Stimulated activated naive CD8-positive, alpha-beta T cell treated with anti-CD3 and anti-CD28 coated beads, Interleukin-15, amount 100 ng/mL, for 72 hours (primary cell): ENCODE measurements around the gene SLAMF9.

Source experiments
- ATAC-seq: fragments of 150-1000 bp; cut with Tn5 transposase; 2 replicates; pipeline ENCODE4 v1.10.0; 2021; ENCODE audit warnings: mild to moderate bottlenecking, moderate library complexity
- DNase-seq, 2 donors: peaks; one replicate each; pipeline ENCODE4 v3.0.0; 2021 to 2022
- H3K27ac Mint-ChIP-seq, 2 donors: one replicate each; pipeline ENCODE4 v1.8.0; 2022; ENCODE audit warnings: mild to moderate bottlenecking in 2 of 2, mixed read lengths in 2 of 2, moderate library complexity in 2 of 2
- H3K27me3 Mint-ChIP-seq: one replicate; pipeline ENCODE4 v1.8.0; 2022; ENCODE audit warnings: mixed read lengths
- H3K4me1 Mint-ChIP-seq: one replicate; pipeline ENCODE4 v1.8.0; 2022; ENCODE audit warnings: mild to moderate bottlenecking, mixed read lengths
- H3K4me3 Mint-ChIP-seq, 2 donors: one replicate each; pipeline ENCODE4 v1.8.0; 2022; ENCODE audit warnings: mild to moderate bottlenecking in 2 of 2, mixed read lengths in 2 of 2, moderate library complexity in 1 of 2
- H3K9me3 Mint-ChIP-seq, 2 donors: one replicate each; pipeline ENCODE4 v1.8.0; 2022; ENCODE audit warnings: mixed read lengths in 2 of 2

The SLAMF9 gene

DNA sequence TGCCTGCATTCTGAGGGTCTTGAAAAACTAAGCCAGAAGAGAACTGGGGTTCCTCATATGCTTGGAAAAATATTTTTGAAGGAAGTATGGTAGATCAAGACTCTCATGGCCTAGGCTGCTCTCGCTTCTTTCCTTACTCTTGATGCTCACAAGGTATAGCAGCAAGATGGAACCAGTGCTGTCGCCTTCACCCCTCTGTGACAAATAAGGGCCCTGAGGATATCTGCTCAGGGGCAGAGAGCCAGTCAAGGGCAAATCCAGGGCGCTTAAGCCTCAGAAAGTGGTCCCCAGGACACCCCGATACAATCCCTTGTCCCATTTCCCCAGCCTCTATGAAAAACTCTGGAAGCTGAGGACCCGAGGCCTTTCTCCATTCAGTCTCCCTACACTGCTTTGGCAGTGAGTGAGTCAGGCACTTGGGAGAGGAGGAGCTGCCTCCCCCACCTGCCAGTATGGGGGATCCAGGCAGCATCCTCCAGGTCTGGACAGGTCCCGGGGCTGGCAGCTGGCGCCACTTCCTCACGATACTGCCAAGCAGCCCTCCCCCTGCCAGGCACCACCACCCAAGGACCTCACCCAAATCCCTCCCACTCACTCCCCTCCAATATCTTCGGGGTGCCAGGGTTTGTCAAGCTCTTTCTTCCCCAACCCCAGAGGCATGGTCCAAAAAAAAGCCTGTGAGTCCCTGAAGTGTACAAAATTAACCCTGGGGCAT is 10.0 kb downstream of the SLAMF9 start:
- Mint-ChIP-seq H3K4me1 (peaks cover 16% of the 10 kb centered on the region), H3K27ac (no peak overlapping the region), H3K9me3 (no peaks in the 10 kb centered on the region), H3K4me3 (no peak overlapping the region), H3K27me3 (peaks cover 41% of the 10 kb centered on the region)
- ATAC-seq (no peak), DNase-seq (no peak)

- H3K27me3 Mint-ChIP-seq = peaks cover 41% of the 10 kb centered on the region
- no peak for DNase-seq
- peaks cover 18% of the 10 kb centered on the region for H3K4me1 Mint-ChIP-seq
- no peak for ATAC-seq
- no peak overlapping the region for H3K27ac Mint-ChIP-seq
- no peak overlapping the region for H3K4me3 Mint-ChIP-seq
- no peaks in the 10 kb centered on the region for H3K9me3 Mint-ChIP-seq
Observed at GRCh38 chr1:159943278-159943640, 10.8 kb downstream of the SLAMF9 start.

- H3K27ac Mint-ChIP-seq = no peak overlapping the region
- DNase-seq = no peak
- H3K4me1 Mint-ChIP-seq = peaks cover 20% of the 10 kb centered on the region
- no peaks in the 10 kb centered on the region for H3K9me3 Mint-ChIP-seq
- no peak overlapping the region for H3K4me3 Mint-ChIP-seq
- H3K27me3 Mint-ChIP-seq = peaks cover 41% of the 10 kb centered on the region
- ATAC-seq = no peak
Observed at GRCh38 chr1:159942632-159943277, 11.3 kb downstream of the SLAMF9 start.

DNA sequence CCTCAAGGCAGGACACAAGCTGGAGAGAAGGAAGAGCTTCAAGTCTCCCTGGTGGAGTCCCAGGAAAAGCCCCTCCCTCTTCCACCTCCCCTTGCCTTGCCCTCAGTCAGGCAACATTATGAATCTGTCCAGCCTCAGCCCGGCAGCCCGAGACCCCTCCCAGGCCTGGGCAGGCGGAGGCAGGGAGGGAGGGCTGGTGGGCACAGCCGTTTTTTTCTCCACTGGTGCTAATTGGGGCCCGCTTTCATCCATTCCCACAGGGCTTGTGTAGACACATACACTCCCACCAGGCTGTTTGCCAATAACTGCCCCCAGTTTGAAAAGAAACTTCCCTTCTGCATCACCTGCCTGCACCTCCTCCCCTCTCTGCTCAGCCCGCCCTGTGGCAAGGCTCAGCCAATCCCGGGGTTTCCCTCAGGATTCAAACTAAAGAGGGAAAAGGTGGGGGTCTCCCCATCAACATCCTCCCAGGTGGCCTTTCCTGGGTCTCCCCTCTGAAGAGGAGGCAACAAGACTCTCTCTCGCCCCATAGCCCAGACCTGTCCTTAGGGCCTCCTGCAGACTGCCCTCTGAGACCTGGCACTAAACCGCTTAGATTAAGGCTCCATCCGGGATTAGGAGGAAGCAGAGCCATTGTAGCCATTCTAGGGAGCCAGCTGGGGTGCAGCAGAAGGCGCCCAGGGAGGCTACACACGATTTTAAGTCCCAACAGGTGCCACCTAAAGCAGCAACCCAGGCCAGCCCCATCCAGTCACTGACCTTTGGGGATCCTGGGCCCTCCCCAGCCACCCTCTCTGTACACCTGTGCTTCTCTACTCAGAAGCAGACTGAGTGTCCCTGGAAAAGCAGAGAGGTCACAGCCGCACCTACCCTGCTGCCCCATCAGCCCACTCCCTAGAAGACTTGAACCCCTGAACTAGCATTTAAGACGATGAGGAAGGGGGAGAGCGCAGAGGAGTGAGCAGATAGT is 12.2 kb downstream of the SLAMF9 start:
- Mint-ChIP-seq H3K27me3 (peaks cover 41% of the 10 kb centered on the region), H3K4me1 (peaks cover 20% of the 10 kb centered on the region), H3K27ac (no peak overlapping the region), H3K9me3 (no peaks in the 10 kb centered on the region), H3K4me3 (no peak overlapping the region)
- no peak for ATAC-seq
- no peak for DNase-seq

DNA sequence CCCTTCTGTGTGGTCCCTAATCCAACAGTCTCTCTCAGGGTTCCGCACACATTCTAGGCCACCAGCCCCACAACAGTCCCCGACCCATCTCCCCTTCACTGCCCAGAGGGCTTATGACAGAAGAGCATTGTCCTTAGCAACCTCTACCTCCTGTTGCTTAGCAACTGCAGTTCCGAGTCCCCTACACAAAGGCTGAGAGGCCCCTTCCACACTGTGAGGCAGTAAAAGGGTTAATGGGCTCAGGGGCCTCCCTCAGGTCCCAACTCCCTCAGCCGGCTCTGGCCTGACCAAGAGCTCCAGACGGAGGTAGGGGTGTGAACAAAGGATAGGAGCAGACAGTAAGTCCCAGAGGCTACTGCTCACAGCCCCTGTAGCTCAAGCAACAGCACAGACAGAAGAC is 12.9 kb downstream of the SLAMF9 start:
- no peaks in the 10 kb centered on the region for H3K9me3 Mint-ChIP-seq
- peaks cover 24% of the 10 kb centered on the region for H3K4me1 Mint-ChIP-seq
- ATAC-seq = no peak
- H3K4me3 Mint-ChIP-seq = no peak overlapping the region
- no peak for DNase-seq
- no peak overlapping the region for H3K27ac Mint-ChIP-seq
- H3K27me3 Mint-ChIP-seq = peaks cover 41% of the 10 kb centered on the region

DNA sequence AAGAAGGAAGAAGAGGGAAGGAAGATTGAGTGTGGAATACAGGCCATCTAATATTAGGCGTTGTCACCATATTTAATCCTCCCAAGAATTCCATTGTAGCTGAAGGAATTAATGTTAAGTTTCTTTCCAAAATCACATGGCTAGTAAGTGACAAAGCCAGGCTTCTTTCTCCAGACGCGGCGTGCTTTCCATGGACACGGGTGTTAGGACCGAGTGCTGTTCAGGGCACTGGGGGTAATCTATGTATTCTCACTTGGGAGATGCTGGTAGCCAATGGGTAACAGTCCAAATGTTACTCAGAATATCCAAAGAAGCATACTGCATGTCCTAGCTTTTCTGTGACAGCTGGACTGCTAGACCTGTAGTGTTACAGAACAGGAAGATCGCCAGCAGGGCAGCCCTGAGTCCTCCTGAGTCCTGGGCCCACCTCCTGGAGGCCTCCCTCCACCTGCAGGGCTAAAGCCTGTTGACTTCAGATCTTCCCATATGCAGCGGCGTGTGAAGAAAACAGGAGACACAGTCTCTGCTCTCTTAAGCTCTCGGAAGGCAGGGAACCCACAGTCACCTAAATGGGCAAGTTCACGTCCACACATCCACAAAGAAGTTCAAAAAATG is 13.9 kb downstream of the SLAMF9 start:
- Mint-ChIP-seq H3K9me3 (no peaks in the 10 kb centered on the region), H3K27ac (no peak overlapping the region), H3K27me3 (peaks cover 33% of the 10 kb centered on the region), H3K4me3 (no peak overlapping the region), H3K4me1 (peaks cover 15% of the 10 kb centered on the region)
- DNase-seq = no peak
- ATAC-seq = no peak

- Mint-ChIP-seq H3K4me3 (no peak overlapping the region), H3K27ac (no peak overlapping the region), H3K9me3 (no peaks in the 10 kb centered on the region), H3K27me3 (peaks cover 28% of the 10 kb centered on the region), H3K4me1 (peaks cover 10% of the 10 kb centered on the region)
- no peak for DNase-seq
- ATAC-seq = no peak
Observed at GRCh38 chr1:159939678-159940002, 14.4 kb downstream of the SLAMF9 start.

DNA sequence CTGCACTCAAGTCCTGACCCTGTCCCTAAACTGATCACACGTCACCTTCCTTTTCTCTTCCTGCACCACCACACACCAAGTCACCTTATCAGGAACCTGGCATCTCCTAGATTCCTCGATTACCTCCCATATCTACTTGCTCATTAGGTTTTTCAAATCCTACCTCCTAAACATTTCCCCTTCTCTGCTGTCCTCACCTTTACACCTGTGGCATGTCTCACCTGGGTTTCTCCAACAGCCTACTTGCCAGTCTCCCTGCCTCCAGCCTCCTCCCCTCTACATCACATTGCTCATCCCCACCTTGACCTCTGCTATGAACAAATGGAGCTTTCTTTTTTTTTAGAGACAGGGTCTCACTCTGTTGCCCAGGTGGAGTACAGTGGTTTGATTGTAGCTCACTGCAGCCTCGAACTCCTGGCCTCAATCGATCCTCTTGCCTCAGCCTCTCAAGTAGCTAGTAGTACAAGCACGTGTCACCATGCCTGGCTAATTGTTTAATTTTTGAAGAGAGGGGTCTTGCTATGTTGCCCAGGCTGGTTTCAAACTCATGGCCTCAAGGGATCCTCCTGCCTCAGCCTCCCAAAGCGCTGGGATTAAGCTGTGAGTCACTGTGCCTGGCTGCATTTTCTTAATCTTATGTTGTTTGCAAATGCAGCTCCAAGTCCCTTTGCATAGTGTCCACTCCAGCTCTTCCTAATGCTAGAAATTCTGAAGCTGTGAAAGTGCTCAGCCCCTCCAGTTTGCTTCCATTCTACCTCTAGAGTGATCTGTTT is 14.9 kb downstream of the SLAMF9 start:
- no peak overlapping the region for H3K4me3 Mint-ChIP-seq
- H3K4me1 Mint-ChIP-seq = peaks cover 9% of the 10 kb centered on the region
- H3K9me3 Mint-ChIP-seq = no peaks in the 10 kb centered on the region
- ATAC-seq (no peak), DNase-seq (no peak)
- H3K27me3 Mint-ChIP-seq = peaks cover 23% of the 10 kb centered on the region
- H3K27ac Mint-ChIP-seq = no peak overlapping the region

DNA sequence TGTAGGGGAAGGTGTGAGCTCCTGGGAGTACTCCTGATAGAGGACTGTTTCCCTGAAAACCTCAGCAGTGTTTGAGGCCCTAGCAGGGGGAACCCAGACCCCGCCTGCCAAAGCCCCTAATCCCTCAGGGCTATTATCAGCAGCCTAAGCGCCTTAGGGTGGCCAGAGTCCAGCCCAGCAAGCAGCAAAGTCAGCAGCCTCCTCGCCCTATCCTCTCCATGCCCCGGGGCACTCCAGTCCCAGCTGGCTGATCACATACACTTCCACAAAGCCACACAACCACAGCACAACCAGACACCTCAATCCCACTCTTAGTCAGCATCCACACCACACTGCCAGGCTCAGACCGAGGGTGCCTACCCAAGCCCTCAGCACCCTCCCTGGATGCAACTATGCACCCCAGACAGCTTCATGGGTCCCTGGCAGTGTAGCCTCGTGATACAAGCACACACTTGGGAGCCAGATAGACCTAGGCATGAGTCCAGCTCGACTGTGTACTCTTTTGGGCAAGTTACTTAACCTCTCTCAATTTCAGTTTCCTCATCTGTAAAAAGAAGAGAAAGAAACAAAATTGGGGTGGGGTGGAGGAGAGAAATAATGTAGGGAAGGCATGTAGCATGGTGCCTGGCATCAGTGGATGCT is 15.7 kb downstream of the SLAMF9 start:
- Mint-ChIP-seq H3K9me3 (no peaks in the 10 kb centered on the region), H3K4me1 (peaks cover 9% of the 10 kb centered on the region), H3K27ac (no peak overlapping the region), H3K4me3 (no peak overlapping the region), H3K27me3 (peaks cover 15% of the 10 kb centered on the region)
- DNase-seq = no peak
- peak; percentile 53 for ATAC-seq

GRCh38 chr1:159937054-159937750 is 16.8 kb downstream of the SLAMF9 start:
- Mint-ChIP-seq H3K27me3 (peaks cover 6% of the 10 kb centered on the region), H3K4me1 (peaks cover 15% of the 10 kb centered on the region), H3K4me3 (no peak overlapping the region), H3K27ac (no peak overlapping the region), H3K9me3 (no peaks in the 10 kb centered on the region)
- DNase-seq = no peak
- no peak for ATAC-seq

DNA sequence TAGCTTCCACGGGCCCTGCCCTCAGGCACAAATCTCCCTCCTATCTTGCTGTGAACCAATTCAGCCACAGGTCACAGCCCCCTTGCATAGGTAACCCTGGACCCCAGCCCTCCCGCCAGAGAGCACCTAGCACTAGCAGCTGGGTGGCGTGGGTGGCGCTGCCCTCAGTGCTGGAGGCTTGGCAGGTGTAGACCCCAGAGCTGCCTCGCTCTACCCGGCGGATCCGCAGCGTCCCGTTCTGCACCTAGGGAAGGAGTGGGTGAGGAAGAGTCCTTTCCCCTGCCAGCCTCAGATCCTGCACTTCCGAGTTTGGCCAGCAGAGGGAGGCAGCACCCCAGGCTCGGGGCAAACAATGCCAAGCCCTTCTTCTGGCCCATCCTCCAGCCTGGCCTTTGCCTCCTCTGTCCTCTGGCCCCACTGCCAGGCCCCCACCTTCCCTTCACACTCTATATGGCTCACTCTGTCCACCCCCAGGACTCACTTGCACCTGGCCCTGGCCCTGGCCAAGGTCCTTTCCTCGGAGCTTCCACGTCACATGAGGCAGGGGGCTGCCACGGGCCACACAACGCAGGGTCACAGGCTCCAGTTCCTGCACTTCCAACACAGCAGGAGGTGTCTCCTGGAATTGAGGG is 17.6 kb downstream of the SLAMF9 start:
- ATAC-seq (peak; percentile 72), DNase-seq (peak; percentile 80 to 82)
- Mint-ChIP-seq H3K4me1 (peaks cover 15% of the 10 kb centered on the region), H3K4me3 (no peak overlapping the region), H3K27me3 (no peaks in the 10 kb centered on the region), H3K27ac (no peak overlapping the region), H3K9me3 (no peaks in the 10 kb centered on the region)

GRCh38 chr1:159935719-159936272 is 18.2 kb downstream of the SLAMF9 start:
- no peaks in the 10 kb centered on the region for H3K9me3 Mint-ChIP-seq
- no peaks in the 10 kb centered on the region for H3K27me3 Mint-ChIP-seq
- no peak for DNase-seq
- H3K4me1 Mint-ChIP-seq = peaks cover 15% of the 10 kb centered on the region
- no peak for ATAC-seq
- H3K27ac Mint-ChIP-seq = no peak overlapping the region
- no peak overlapping the region for H3K4me3 Mint-ChIP-seq

DNA sequence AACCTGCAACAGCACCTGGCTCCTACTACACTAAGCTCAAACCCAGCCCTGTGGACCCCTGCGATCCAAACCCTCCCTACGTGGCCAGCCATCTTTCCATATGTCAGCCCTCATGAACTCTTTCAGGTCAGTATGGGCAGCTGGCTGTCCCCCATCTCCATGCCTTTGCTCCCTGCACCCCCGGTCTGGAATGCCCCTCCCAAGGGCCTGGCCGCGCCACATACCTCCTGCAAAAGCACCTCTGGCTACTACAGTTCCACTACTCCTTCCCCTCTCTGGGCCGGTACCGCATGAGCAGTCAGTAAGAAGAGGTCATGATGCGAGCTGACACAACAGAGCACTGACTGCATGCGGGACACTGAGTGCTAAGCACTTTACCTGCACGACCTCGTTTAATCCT is 18.7 kb downstream of the SLAMF9 start:
- Mint-ChIP-seq H3K4me3 (no peak overlapping the region), H3K9me3 (no peaks in the 10 kb centered on the region), H3K4me1 (peaks cover 15% of the 10 kb centered on the region), H3K27ac (no peak overlapping the region), H3K27me3 (no peaks in the 10 kb centered on the region)
- DNase-seq (no peak), ATAC-seq (no peak)
